GM23248 (cell line): ENCODE data around the gene AP1S3. TPM values are rescaled to one million over a fixed set of nuclear protein-coding genes. Genes with fewer than 3 reads are reported as not detected.
"Not testable (repeated sequence)": the region's sequence is repeated elsewhere in the genome, so short reads cannot be mapped to it uniquely, and the experiment has no call there.

Experiments
- DNase-seq: peaks from one replicate; pipeline ENCODE4 v3.0.0-alpha.2; 2015
- H2AFZ ChIP-seq: fragments of 200-600 bp; sonication (generic); 2 replicates; pipeline ENCODE4 v1.6.1; 2016; ENCODE audit warnings: antibody characterized with exemption
- H3F3A ChIP-seq: fragments of 200-600 bp; sonication (generic); 2 replicates; pipeline ENCODE4 v1.6.1; 2016; ENCODE audit warnings: mild to moderate bottlenecking, antibody characterized with exemption, mixed run types; ENCODE audit not compliant: insufficient read depth
- H3K27ac ChIP-seq: fragments of 200-600 bp; sonication (generic); 2 replicates; pipeline ENCODE4 v1.5.1; 2016; ENCODE audit warnings: mild to moderate bottlenecking
- H3K27me3 ChIP-seq: fragments of 200-600 bp; sonication (generic); replicated peaks from 2 replicates; pipeline ENCODE4 v1.6.1; 2016; ENCODE audit warnings: mild to moderate bottlenecking; ENCODE audit not compliant: insufficient read depth
- H3K36me3 ChIP-seq: fragments of 200-600 bp; sonication (generic); 2 replicates; pipeline ENCODE4 v1.6.1; 2016; ENCODE audit warnings: low read depth, mild to moderate bottlenecking
- H3K4me1 ChIP-seq: fragments of 200-600 bp; sonication (generic); 2 replicates; pipeline ENCODE4 v1.6.1; 2016; ENCODE audit warnings: mild to moderate bottlenecking; ENCODE audit not compliant: insufficient read depth
- H3K4me2 ChIP-seq: fragments of 200-600 bp; sonication (generic); one replicate; pipeline ENCODE4 v1.6.1; 2016; ENCODE audit warnings: mild to moderate bottlenecking; ENCODE audit not compliant: unreplicated experiment
- H3K4me3 ChIP-seq: fragments of 200-600 bp; sonication (generic); 2 replicates; pipeline ENCODE4 v1.5.1; 2016; ENCODE audit warnings: mild to moderate bottlenecking
- H3K79me2 ChIP-seq: fragments of 200-600 bp; sonication (generic); 2 replicates; pipeline ENCODE4 v1.6.1; 2016; ENCODE audit warnings: mild to moderate bottlenecking; ENCODE audit not compliant: insufficient read depth
- H3K9ac ChIP-seq: fragments of 200-600 bp; sonication (generic); 2 replicates; pipeline ENCODE4 v1.6.1; 2016; ENCODE audit warnings: mild to moderate bottlenecking
- H3K9me2 ChIP-seq: fragments of 200-600 bp; sonication (generic); 2 replicates; pipeline ENCODE4 v1.6.1; 2016; ENCODE audit warnings: mixed run types, mild to moderate bottlenecking, moderate library complexity; ENCODE audit not compliant: insufficient read depth
- H3K9me3 ChIP-seq: fragments of 200-600 bp; sonication (generic); one replicate; pipeline ENCODE4 v1.6.1; 2017; ENCODE audit warnings: low read depth
- H4K20me1 ChIP-seq: fragments of 200-600 bp; sonication (generic); 2 replicates; pipeline ENCODE4 v1.6.0; 2016; ENCODE audit not compliant: insufficient read depth
- EZH2 ChIP-seq: fragments of 200-600 bp; sonication (generic); IDR thresholded peaks from 2 replicates; pipeline ENCODE4 v1.6.1; 2018; ENCODE audit warnings: antibody characterized with exemption, mild to moderate bottlenecking; ENCODE audit not compliant: insufficient read depth, poor library complexity, severe bottlenecking
- EZH2phosphoT487 ChIP-seq: fragments of 200-600 bp; sonication (generic); IDR thresholded peaks from 2 replicates; pipeline ENCODE4 v1.6.1; 2018; ENCODE audit warnings: antibody characterized with exemption, moderate library complexity, mild to moderate bottlenecking, low read depth; ENCODE audit not compliant: insufficient read depth
- WGBS, 2 experiments: methylation state at CpG; one replicate each; pipeline ENCODE4 v1.1.6; 2015 to 2017; ENCODE audit warnings: low lambda C conversion rate in 2 of 2, low coverage in 1 of 2; ENCODE audit errors: missing lambda C conversion rate in 2 of 2; 5-methylcytosine and 5-hydroxymethylcytosine counted together
- in situ Hi-C: fragments of 300-500 bp; cut with MboI; formaldehyde crosslinking; loops from 2 replicates; pipeline ENCODE4 v1.15.0; 2020
- polyA plus RNA-seq: library from polyadenylated mRNA; unstranded; fragments of >200 nt; fragmentation: Nextera tagmentation; extraction: Ambion mirVana; gene quantifications from 2 replicates; pipeline ENCODE4 v1.2.1, GENCODE V29; 2016
- total RNA-seq: library from RNA; depleted of rRNA; stranded (reverse); fragments of >200 nt; shearing (Covaris generic); gene quantifications from 2 replicates; pipeline ENCODE4 v1.2.3, GENCODE V29; 2014

AP1S3 gene
- total and polyA plus RNA-seq, 2 experiments from 2014 or later: 0.43 to 2.0 TPM

DNA sequence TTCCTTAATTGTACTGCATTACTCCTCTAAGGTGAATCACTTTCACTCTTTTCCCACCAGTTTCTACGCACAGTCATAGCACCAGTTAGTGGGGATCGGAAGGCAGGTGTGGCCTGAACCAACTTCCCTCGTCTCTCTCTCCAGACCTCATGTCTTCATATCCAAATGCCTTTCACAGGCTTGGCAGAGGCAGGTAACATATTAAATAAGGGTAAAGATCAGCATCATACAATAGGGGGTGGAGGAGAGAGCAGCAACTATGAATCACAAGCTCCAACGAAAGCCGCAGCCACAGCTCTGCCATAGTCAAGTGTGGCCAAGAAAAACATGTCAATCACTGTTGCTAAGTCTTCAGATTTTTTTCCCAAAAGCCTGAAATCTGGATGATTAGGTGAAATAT lies 40.3 kb downstream of the AP1S3 start:
- H4K20me1 ChIP-seq: no peaks in the 10 kb centered on the region
- H3K27ac ChIP-seq: no peak overlapping the region
- 94 to 95% methylated on average over 5 of the region's 5 CpGs for WGBS, 2 experiments
- no peak overlapping the region for H3K4me3 ChIP-seq
- no peak overlapping the region for H2AFZ ChIP-seq
- no peaks in the 10 kb centered on the region for H3K9me2 ChIP-seq
- no peak overlapping the region for H3K4me2 ChIP-seq
- no peaks in the 10 kb centered on the region for H3K36me3 ChIP-seq
- peaks cover 8% of the 10 kb centered on the region; the same call in 1 of the 2 replicates for H3F3A ChIP-seq
- no peaks in the 10 kb centered on the region for H3K27me3 ChIP-seq
- no peak for DNase-seq
- peaks cover 19% of the 10 kb centered on the region for H3K4me1 ChIP-seq
- no peaks in the 10 kb centered on the region for H3K9me3 ChIP-seq
- H3K79me2 ChIP-seq: no peaks in the 10 kb centered on the region
- H3K9ac ChIP-seq: no peak overlapping the region
- TF ChIP-seq EZH2phosphoT487 (no peak), EZH2 (no peak)
- in situ Hi-C loops: no loop called here

DNA sequence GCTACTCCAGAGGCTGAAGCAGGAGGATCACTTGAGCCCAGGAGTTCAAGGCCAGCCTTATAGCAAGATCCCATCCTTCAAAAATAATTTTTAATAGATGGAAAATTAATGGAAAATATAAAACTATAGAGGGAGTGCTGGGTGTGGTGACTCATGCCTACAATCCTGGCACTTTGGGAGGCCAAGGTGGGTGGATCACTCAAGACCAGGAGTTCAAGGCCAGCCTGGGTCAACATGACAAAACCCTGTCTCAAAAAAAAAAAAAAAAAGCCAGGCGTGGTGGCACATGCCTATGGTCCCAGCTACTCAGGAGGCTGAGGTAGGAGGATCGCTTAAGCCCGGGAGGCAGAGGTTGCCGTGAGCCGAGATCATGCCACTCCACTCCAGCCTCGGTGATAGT lies 48.0 kb downstream of the AP1S3 start:
- H3K4me1 ChIP-seq: no peaks in the 10 kb centered on the region
- H3K4me2 ChIP-seq: no peak overlapping the region
- H3K4me3 ChIP-seq: no peak overlapping the region
- WGBS, 2 experiments: 94 to 99% methylated on average over 6 of the region's 6 CpGs
- H3K27ac ChIP-seq: no peak overlapping the region
- no peaks in the 10 kb centered on the region for H3K79me2 ChIP-seq
- H3F3A ChIP-seq: no peaks in the 10 kb centered on the region
- no peaks in the 10 kb centered on the region for H4K20me1 ChIP-seq
- no peaks in the 10 kb centered on the region for H3K36me3 ChIP-seq
- no peak for TF ChIP-seq EZH2
- no peak for TF ChIP-seq EZH2phosphoT487
- H3K9me2 ChIP-seq: no peaks in the 10 kb centered on the region
- no peak overlapping the region for H3K9ac ChIP-seq
- H3K9me3 ChIP-seq: no peaks in the 10 kb centered on the region
- H2AFZ ChIP-seq: no peak overlapping the region
- DNase-seq: no peak
- H3K27me3 ChIP-seq: no peaks in the 10 kb centered on the region
- in situ Hi-C loops: no loop called here

DNA sequence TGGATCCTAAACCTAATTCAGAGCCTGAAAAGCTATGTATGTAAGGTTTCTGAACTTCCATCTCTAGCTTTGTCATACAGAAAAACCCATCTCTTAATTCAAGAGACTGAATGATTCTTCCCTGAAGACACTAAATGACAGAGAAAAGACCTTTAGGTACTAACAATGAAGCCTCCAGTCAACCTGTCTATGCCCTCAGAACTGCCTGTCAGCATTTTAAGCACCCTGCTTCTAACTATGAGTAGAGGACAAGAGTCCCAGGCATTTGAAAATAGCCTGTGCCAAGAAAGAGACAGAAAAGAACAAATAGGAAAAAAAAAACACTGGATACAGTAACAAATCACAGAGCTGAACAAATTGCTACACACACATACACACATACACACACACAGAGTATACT lies 48.6 kb downstream of the AP1S3 start:
- H3K4me3 ChIP-seq: no peak overlapping the region
- no peaks in the 10 kb centered on the region for H3K36me3 ChIP-seq
- H2AFZ ChIP-seq: no peak overlapping the region
- H3F3A ChIP-seq: no peaks in the 10 kb centered on the region
- no peak overlapping the region for H3K9ac ChIP-seq
- no peak overlapping the region for H3K4me2 ChIP-seq
- no peak for DNase-seq
- TF ChIP-seq EZH2 (no peak), EZH2phosphoT487 (no peak)
- in situ Hi-C loops: no loop called here
- no peaks in the 10 kb centered on the region for H3K9me2 ChIP-seq
- no peaks in the 10 kb centered on the region for H4K20me1 ChIP-seq
- H3K9me3 ChIP-seq: no peaks in the 10 kb centered on the region
- H3K27ac ChIP-seq: no peak overlapping the region
- no peaks in the 10 kb centered on the region for H3K4me1 ChIP-seq
- no peaks in the 10 kb centered on the region for H3K79me2 ChIP-seq
- no peaks in the 10 kb centered on the region for H3K27me3 ChIP-seq

DNA sequence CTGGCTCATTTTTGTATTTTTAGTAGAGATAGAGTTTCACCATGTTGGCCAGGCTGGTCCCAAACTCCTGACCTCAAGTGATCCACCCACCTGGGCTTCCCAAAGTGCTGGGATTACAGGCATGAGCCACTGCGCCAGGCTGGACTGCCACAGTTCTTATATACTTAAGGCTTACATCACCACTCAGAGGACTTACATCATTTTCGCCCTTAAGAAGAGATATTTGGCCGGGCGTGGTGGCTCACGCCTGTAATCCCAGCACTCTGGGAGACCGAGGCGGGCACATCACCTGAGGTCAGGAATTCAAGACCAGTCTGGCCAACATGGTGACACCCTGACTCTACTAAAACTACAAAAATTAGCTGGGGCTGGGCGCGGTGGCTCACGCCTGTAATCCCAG lies 49.3 kb downstream of the AP1S3 start:
- H3K27ac ChIP-seq, H3K9me2 ChIP-seq, H3K4me2 ChIP-seq, H3K4me3 ChIP-seq, H3K4me1 ChIP-seq, H3K27me3 ChIP-seq, H3F3A ChIP-seq, H4K20me1 ChIP-seq, H3K79me2 ChIP-seq, H3K9ac ChIP-seq, DNase-seq, H3K36me3 ChIP-seq, in situ Hi-C loops, H3K9me3 ChIP-seq, H2AFZ ChIP-seq: not testable (repeated sequence)
- WGBS, 2 experiments: 96 to 97% methylated on average over 10 of the region's 10 CpGs

DNA sequence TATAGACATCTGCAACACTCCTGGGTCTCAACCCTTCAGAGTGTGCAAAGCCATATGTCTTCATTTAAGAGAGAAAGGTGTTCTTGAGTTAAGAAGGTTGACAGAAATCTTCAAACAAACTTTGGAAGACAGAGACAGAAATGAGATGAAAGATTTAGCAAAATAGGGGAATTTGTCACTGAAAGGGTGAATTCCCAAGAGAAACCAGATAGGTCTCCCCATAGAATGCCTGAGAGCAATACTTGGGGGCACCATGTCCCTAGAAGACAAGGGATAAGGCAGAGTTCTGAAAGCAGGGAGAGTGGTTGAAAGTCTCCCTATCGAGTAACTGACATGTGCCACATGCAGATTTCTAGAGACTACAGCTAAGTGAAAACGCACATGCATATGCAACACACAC lies 50.0 kb downstream of the AP1S3 start:
- in situ Hi-C loops: no loop called here

More for the DNA sequence above, 50.0 kb downstream of the AP1S3 start:
- Histone ChIP-seq H3K36me3 (no peaks in the 10 kb centered on the region), H3K9me2 (no peaks in the 10 kb centered on the region), H3F3A (no peaks in the 10 kb centered on the region), H3K4me3 (no peak overlapping the region), H2AFZ (no peak overlapping the region), H3K27ac (no peak overlapping the region), H3K79me2 (no peaks in the 10 kb centered on the region), H3K4me1 (no peaks in the 10 kb centered on the region), H4K20me1 (no peaks in the 10 kb centered on the region), H3K4me2 (no peak overlapping the region), H3K9ac (no peak overlapping the region), H3K9me3 (no peaks in the 10 kb centered on the region), H3K27me3 (no peaks in the 10 kb centered on the region)
- DNase-seq: no peak
- 92 to 93% methylated on average over 2 of the region's 2 CpGs for WGBS, 2 experiments
- TF ChIP-seq EZH2 (no peak), EZH2phosphoT487 (no peak)
